Measurements from ENCODE around the gene LAMTOR3. TPM values are rescaled to one million over a fixed set of nuclear protein-coding genes. Genes with fewer than 3 reads are reported as not detected.

Gene LAMTOR3
- total RNA-seq, 1 experiment from 2014 or later: 21.2 TPM

- Mint-ChIP-seq H3K36me3 (no peaks in the 10 kb centered on the region), H3K27ac (no peak overlapping the region), H3K4me1 (peaks cover 11% of the 10 kb centered on the region), H3K9me3 (peaks cover 6% of the 10 kb centered on the region; the same call in 1 of the 2 replicates), H3K27me3 (ENCODE audit: low read depth) (no peaks in the 10 kb centered on the region), H3K4me3 (no peak overlapping the region)
- TF ChIP-seq TCF7 (CRISPR knock-in tag; IDR thresholded peaks at IDR 0.05; ENCODE audit: low read depth) (no peak), NFATC4 (CRISPR knock-in tag; IDR thresholded peaks at IDR 0.05) (no peak), HMGA2 (CRISPR knock-in tag; IDR thresholded peaks at IDR 0.05) (no peak), NR2C2 (CRISPR knock-in tag; IDR thresholded peaks at IDR 0.05) (no peak), ZNF425 (CRISPR knock-in tag; conservative IDR thresholded peaks at IDR 0.05) (no peak), ERG (CRISPR knock-in tag; IDR thresholded peaks at IDR 0.05) (no peak), STAT6 (CRISPR knock-in tag; conservative IDR thresholded peaks at IDR 0.05; ENCODE audit: low read depth) (no peak), EMX1 (CRISPR knock-in tag; IDR thresholded peaks at IDR 0.05) (no peak), ZNF423 (CRISPR knock-in tag; IDR thresholded peaks at IDR 0.05) (no peak), ZNF317 (CRISPR knock-in tag; IDR thresholded peaks at IDR 0.05; ENCODE audit: borderline replicate concordance, low read depth) (no peak), ZNF138 (CRISPR knock-in tag; conservative IDR thresholded peaks at IDR 0.05) (no peak)
- TF ChIP-seq, protein P1, sequence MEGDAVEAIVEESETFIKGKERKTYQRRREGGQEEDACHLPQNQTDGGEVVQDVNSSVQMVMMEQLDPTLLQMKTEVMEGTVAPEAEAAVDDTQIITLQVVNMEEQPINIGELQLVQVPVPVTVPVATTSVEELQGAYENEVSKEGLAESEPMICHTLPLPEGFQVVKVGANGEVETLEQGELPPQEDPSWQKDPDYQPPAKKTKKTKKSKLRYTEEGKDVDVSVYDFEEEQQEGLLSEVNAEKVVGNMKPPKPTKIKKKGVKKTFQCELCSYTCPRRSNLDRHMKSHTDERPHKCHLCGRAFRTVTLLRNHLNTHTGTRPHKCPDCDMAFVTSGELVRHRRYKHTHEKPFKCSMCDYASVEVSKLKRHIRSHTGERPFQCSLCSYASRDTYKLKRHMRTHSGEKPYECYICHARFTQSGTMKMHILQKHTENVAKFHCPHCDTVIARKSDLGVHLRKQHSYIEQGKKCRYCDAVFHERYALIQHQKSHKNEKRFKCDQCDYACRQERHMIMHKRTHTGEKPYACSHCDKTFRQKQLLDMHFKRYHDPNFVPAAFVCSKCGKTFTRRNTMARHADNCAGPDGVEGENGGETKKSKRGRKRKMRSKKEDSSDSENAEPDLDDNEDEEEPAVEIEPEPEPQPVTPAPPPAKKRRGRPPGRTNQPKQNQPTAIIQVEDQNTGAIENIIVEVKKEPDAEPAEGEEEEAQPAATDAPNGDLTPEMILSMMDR (IDR thresholded peaks at IDR 0.05): no peak
- TF ChIP-seq, protein P2, sequence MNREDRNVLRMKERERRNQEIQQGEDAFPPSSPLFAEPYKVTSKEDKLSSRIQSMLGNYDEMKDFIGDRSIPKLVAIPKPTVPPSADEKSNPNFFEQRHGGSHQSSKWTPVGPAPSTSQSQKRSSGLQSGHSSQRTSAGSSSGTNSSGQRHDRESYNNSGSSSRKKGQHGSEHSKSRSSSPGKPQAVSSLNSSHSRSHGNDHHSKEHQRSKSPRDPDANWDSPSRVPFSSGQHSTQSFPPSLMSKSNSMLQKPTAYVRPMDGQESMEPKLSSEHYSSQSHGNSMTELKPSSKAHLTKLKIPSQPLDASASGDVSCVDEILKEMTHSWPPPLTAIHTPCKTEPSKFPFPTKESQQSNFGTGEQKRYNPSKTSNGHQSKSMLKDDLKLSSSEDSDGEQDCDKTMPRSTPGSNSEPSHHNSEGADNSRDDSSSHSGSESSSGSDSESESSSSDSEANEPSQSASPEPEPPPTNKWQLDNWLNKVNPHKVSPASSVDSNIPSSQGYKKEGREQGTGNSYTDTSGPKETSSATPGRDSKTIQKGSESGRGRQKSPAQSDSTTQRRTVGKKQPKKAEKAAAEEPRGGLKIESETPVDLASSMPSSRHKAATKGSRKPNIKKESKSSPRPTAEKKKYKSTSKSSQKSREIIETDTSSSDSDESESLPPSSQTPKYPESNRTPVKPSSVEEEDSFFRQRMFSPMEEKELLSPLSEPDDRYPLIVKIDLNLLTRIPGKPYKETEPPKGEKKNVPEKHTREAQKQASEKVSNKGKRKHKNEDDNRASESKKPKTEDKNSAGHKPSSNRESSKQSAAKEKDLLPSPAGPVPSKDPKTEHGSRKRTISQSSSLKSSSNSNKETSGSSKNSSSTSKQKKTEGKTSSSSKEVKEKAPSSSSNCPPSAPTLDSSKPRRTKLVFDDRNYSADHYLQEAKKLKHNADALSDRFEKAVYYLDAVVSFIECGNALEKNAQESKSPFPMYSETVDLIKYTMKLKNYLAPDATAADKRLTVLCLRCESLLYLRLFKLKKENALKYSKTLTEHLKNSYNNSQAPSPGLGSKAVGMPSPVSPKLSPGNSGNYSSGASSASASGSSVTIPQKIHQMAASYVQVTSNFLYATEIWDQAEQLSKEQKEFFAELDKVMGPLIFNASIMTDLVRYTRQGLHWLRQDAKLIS (CRISPR knock-in tag; IDR thresholded peaks at IDR 0.05; ENCODE audit: borderline replicate concordance): no peak
- no peak for DNase-seq (ENCODE audit: low spot score)
- POLR2A ChIA-PET: no interaction called here
- CTCF ChIA-PET: no interaction called here
- ATAC-seq: no peak
These were observed 41.0 kb downstream of the LAMTOR3 start for GRCh38 chr4:99853190-99853589.

DNA sequence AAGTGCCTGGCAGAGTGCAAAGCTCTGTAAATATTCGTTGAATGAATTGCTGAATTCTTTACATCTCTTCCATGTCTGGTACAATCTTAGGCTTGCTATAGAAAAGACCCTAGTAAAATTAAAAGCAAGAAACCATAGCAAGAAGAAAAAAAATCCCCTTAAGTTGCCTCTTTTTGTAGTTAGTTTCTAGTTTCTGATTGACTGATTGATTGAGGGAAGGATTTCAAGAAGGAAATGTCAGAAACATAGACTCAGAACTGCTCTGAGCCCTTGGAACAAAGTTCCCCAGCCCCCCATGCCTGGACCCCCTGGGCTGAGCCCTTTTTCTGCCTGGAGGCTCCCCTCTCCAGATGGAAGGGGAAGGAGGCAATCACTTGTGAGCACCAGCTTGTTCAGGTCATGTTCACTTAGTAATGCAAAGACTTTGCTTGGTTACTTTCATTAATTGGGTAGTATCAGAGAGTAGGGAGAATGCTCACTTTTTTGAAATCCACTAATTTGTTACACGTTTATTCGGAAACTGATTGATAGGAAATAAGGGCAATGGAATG lies 42.0 kb downstream of the LAMTOR3 start:
- Mint-ChIP-seq H3K27ac (no peak overlapping the region), H3K27me3 (ENCODE audit: low read depth) (no peaks in the 10 kb centered on the region), H3K4me1 (peaks cover 11% of the 10 kb centered on the region), H3K36me3 (no peaks in the 10 kb centered on the region), H3K4me3 (no peak overlapping the region), H3K9me3 (peaks cover 6% of the 10 kb centered on the region; the same call in 1 of the 2 replicates)
- DNase-seq (ENCODE audit: low spot score) (no peak), ATAC-seq (no peak)
- ChIA-PET POLR2A (no interaction called here), CTCF (no interaction called here)
- TF ChIP-seq, protein P3, sequence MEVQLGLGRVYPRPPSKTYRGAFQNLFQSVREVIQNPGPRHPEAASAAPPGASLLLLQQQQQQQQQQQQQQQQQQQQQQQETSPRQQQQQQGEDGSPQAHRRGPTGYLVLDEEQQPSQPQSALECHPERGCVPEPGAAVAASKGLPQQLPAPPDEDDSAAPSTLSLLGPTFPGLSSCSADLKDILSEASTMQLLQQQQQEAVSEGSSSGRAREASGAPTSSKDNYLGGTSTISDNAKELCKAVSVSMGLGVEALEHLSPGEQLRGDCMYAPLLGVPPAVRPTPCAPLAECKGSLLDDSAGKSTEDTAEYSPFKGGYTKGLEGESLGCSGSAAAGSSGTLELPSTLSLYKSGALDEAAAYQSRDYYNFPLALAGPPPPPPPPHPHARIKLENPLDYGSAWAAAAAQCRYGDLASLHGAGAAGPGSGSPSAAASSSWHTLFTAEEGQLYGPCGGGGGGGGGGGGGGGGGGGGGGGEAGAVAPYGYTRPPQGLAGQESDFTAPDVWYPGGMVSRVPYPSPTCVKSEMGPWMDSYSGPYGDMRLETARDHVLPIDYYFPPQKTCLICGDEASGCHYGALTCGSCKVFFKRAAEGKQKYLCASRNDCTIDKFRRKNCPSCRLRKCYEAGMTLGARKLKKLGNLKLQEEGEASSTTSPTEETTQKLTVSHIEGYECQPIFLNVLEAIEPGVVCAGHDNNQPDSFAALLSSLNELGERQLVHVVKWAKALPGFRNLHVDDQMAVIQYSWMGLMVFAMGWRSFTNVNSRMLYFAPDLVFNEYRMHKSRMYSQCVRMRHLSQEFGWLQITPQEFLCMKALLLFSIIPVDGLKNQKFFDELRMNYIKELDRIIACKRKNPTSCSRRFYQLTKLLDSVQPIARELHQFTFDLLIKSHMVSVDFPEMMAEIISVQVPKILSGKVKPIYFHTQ (CRISPR knock-in tag; IDR thresholded peaks at IDR 0.05): no peak
